ENCODE data around the gene ENO3. TPM values are rescaled to one million over a fixed set of nuclear protein-coding genes. Genes with fewer than 3 reads are reported as not detected.
A peak's percentile ranks its signal among the peaks of the same experiment; 100 is the strongest.

ENO3 gene
- polyA plus RNA-seq, 1 of the 3 experiments (the other 2 are of a cell fraction) = 29.2 TPM

GRCh38 chr17:4987767-4988567 is 37.0 kb downstream of the ENO3 start:
- ChIA-PET CTCF (interaction anchor here (0.7 to 5.7 kb wide), 25 partner anchors 9 to 198 kb away, joined by 3 to 54 read pairs (median 5); partner anchors contain the start of genes CHRNE, GP1BA, INCA1 and KIF1C), POLR2A (interaction anchor here (1.1 kb wide), 1 partner anchor 20 kb away, joined by 4 read pairs; the partner anchor contains the start of gene SPAG7)
- peak overlapping the region; percentile 75 for H3K9ac ChIP-seq
- WGBS (ENCODE audit: low lambda C conversion rate) = 31% methylated on average over 19 of the region's 30 CpGs
- H3K4me2 ChIP-seq = peak overlapping the region; percentile 92
- H3K9me3 ChIP-seq = no peaks in the 10 kb centered on the region
- DNase-seq = no peak
- TF ChIP-seq USF1 (IDR thresholded peaks at IDR 0.05; ENCODE audit: borderline replicate concordance, low read depth) (no peak), CHD2 (IDR thresholded peaks at IDR 0.05; ENCODE audit: low read length, partially characterized antibody) (no peak), FOXM1 (IDR thresholded peaks at IDR 0.05; ENCODE audit: low read depth) (no peak), TEAD4 (IDR thresholded peaks at IDR 0.05; ENCODE audit: borderline replicate concordance, insufficient read depth) (no peak), GATA2 (CRISPR knock-in tag; IDR thresholded peaks at IDR 0.05) (no peak)
- peaks cover 9% of the 10 kb centered on the region for H3F3A ChIP-seq (replicated peaks; ENCODE audit: insufficient read depth)
- no peaks in the 10 kb centered on the region for H3K27me3 ChIP-seq (ENCODE audit: insufficient read depth)
- H4K20me1 ChIP-seq (ENCODE audit: insufficient read depth) = no peaks in the 10 kb centered on the region
- peak overlapping the region; percentile 90 for H2AFZ ChIP-seq (ENCODE audit: low read depth)
- peak overlapping the region; percentile 83 to 96 for H3K4me3 ChIP-seq (ENCODE audit: low read depth in 2 of 2, low read length in 1 of 2)
- H3K79me2 ChIP-seq (ENCODE audit: insufficient read depth) = peaks cover 3% of the 10 kb centered on the region; the same call in 1 of the 2 replicates
- peaks cover 7 to 18% of the 10 kb centered on the region in 2 experiments; a peak in 2 of 4 replicates for H3K4me1 ChIP-seq (ENCODE audit: control insufficient read depth in 1 of 2, insufficient read depth in 2 of 2, low read depth in 1 of 2, low read length in 1 of 2)
- H3K9me2 ChIP-seq = no peaks in the 10 kb centered on the region
- no peaks in the 10 kb centered on the region for H3K36me3 ChIP-seq (replicated peaks in 1 of 2; ENCODE audit: control insufficient read depth in 1 of 2, insufficient read depth in 2 of 2, low read length in 1 of 2)
- H3K27ac ChIP-seq (ENCODE audit: low read depth in 2 of 2, low read length in 1 of 2) = peak overlapping the region; percentile 41 to 74; a peak in 2 of 4 replicates

GRCh38 chr17:4994081-4994595 is 43.2 kb downstream of the ENO3 start:
- H3K4me2 ChIP-seq = no peak overlapping the region
- H3K36me3 ChIP-seq (replicated peaks in 1 of 2; ENCODE audit: control insufficient read depth in 1 of 2, insufficient read depth in 2 of 2, low read length in 1 of 2) = no peaks in the 10 kb centered on the region
- H3F3A ChIP-seq (replicated peaks; ENCODE audit: insufficient read depth) = peaks cover 13% of the 10 kb centered on the region
- H3K4me1 ChIP-seq (ENCODE audit: control insufficient read depth in 1 of 2, insufficient read depth in 2 of 2, low read depth in 1 of 2, low read length in 1 of 2) = peaks cover 5 to 13% of the 10 kb centered on the region in 2 experiments; a peak in 3 of 4 replicates
- H3K9me3 ChIP-seq = no peaks in the 10 kb centered on the region
- WGBS (ENCODE audit: low lambda C conversion rate) = 88% methylated on average over 6 of the region's 6 CpGs
- DNase-seq = no peak
- no peak overlapping the region for H3K4me3 ChIP-seq (ENCODE audit: low read depth in 2 of 2, low read length in 1 of 2)
- no peaks in the 10 kb centered on the region for H3K27me3 ChIP-seq (ENCODE audit: insufficient read depth)
- H3K9ac ChIP-seq = no peak overlapping the region
- no peak overlapping the region for H2AFZ ChIP-seq (ENCODE audit: low read depth)
- no peaks in the 10 kb centered on the region for H3K9me2 ChIP-seq
- no peak overlapping the region for H3K27ac ChIP-seq (ENCODE audit: low read depth in 2 of 2, low read length in 1 of 2)
- no peak for TF ChIP-seq RFX5 (IDR thresholded peaks at IDR 0.05; ENCODE audit: low read length)
- no peak for TF ChIP-seq RXRA (IDR thresholded peaks at IDR 0.05; ENCODE audit: borderline replicate concordance, low read depth)
- TF ChIP-seq NFIC (IDR thresholded peaks at IDR 0.05; ENCODE audit: borderline replicate concordance) = no peak
- TF ChIP-seq RAD21 (IDR thresholded peaks at IDR 0.05; ENCODE audit: low read length) = no peak
- TF ChIP-seq TCF12 (IDR thresholded peaks at IDR 0.05) = no peak
- TF ChIP-seq MAX (IDR thresholded peaks at IDR 0.05; ENCODE audit: low read depth) = no peak
- TF ChIP-seq REST (IDR thresholded peaks at IDR 0.05; ENCODE audit: low read depth, low read length) = no peak
- TF ChIP-seq YY1 (IDR thresholded peaks at IDR 0.05; ENCODE audit: low read depth) = no peak
- no peak for TF ChIP-seq GATA2 (CRISPR knock-in tag; IDR thresholded peaks at IDR 0.05)
- no peak for TF ChIP-seq PBX3 (IDR thresholded peaks at IDR 0.05)
- TF ChIP-seq GABPA (IDR thresholded peaks at IDR 0.05; ENCODE audit: low read depth) = no peak
- no peak for TF ChIP-seq FOXJ3 (CRISPR knock-in tag; IDR thresholded peaks at IDR 0.05)
- no peak for TF ChIP-seq ZBTB33 (IDR thresholded peaks at IDR 0.05; ENCODE audit: borderline replicate concordance, low read depth)
- no peak for TF ChIP-seq MEF2A (IDR thresholded peaks at IDR 0.05; ENCODE audit: borderline replicate concordance, low read depth)
- H3K79me2 ChIP-seq (ENCODE audit: insufficient read depth) = peaks cover 13% of the 10 kb centered on the region
- ChIA-PET CTCF (interaction anchor here (1.1 kb wide), 1 partner anchor 38 kb away, joined by 3 read pairs; no protein-coding TSS in a partner anchor), POLR2A (no interaction called here)
- peaks cover under 1% of the 10 kb centered on the region; the same call in 1 of the 2 replicates for H4K20me1 ChIP-seq (ENCODE audit: insufficient read depth)
